Tibial artery (tissue), 4 donors: Measurements from ENCODE around the gene GNB3.

ENCODE experiments used
- DNase-seq, 2 donors: peaks; one replicate each; pipeline ENCODE4 v3.0.0-alpha.2; 2019
- H3K27ac ChIP-seq, 2 donors: fragments of 200-600 bp; sonication (generic) in 1 of 2; 1 replicate in 1 of 2; 2 replicates in 1 of 2; pipeline ENCODE4 v1.5.1; 2018 to 2019; ENCODE audit warnings: mild to moderate bottlenecking in 1 of 2
- H3K27me3 ChIP-seq, 2 donors: fragments of 200-600 bp; sonication (generic) in 1 of 2; one replicate each; pipeline versions ENCODE4 v1.5.1 to v1.6.0; 2016 to 2019
- H3K36me3 ChIP-seq, 3 donors: fragments of 200-600 bp; sonication (generic) in 2 of 3; one replicate each; pipeline ENCODE4 v1.5.1; 2016 to 2019; ENCODE audit warnings: mild to moderate bottlenecking in 2 of 3
- H3K4me1 ChIP-seq, 4 donors: fragments of 200-600 bp; sonication (generic) in 2 of 4; 1 replicate in 3 of 4; 2 replicates in 1 of 4; pipeline ENCODE4 v1.5.1; 2016 to 2019
- H3K4me3 ChIP-seq, 2 donors: fragments of 200-600 bp; sonication (generic) in 1 of 2; 1 replicate in 1 of 2; 2 replicates in 1 of 2; pipeline ENCODE4 v1.5.1; 2018 to 2019; ENCODE audit warnings: mild to moderate bottlenecking in 2 of 2
- H3K9me3 ChIP-seq, 3 donors: fragments of 200-600 bp; sonication (generic) in 1 of 3; one replicate each; pipeline ENCODE4 v1.5.1; 2016 to 2019
- CTCF ChIP-seq, 2 experiments: fragments of 200-600 bp in 1 of 2; fragments of 450-650 bp in 1 of 2; IDR thresholded peaks; one replicate each; pipeline ENCODE4 v1.5.1; 2017 to 2019; ENCODE audit warnings: antibody characterized with exemption in 2 of 2, mild to moderate bottlenecking in 1 of 2, moderate library complexity in 1 of 2
- intact Hi-C: fragments of 100-400 bp; cut with DNase I; formaldehyde crosslinking; loops from one replicate; pipeline ENCODE4 v1.15.0; 2023; ENCODE audit warnings: low total_unique reads

GNB3 gene

DNA sequence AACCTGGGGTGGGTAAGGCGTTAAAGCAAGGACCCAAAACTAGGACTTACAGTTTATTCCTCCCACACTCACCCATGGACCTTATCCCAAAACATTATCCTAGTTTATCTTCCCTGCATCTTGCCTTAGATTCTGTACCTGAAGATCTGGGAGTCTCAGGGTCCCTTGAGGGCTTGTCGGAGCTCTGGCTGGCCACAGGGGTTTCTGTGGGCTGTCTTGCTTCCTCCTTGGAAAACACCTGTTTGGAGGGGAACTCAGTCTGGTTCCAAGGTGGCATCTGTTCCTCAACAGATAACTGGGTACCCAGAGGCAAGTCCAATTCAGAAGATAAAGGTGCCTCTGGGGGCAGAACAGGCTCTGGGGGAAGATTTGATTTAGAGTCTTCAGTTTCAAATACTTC lies 8.7 kb downstream of the GNB3 start:
- H3K27ac ChIP-seq: no peak overlapping the region
- no peak overlapping the region for H3K4me3 ChIP-seq
- peaks cover 0 to 24% (median 21%) of the 10 kb centered on the region in 4 donors for H3K4me1 ChIP-seq
- no peaks in the 10 kb centered on the region for H3K9me3 ChIP-seq
- intact Hi-C loops: no loop called here
- DNase-seq: no peak
- no peak for TF ChIP-seq CTCF (IDR thresholded peaks at IDR 0.05)
- H3K27me3 ChIP-seq: no peaks in the 10 kb centered on the region
- peaks cover 4 to 45% (median 24%) of the 10 kb centered on the region in 3 donors for H3K36me3 ChIP-seq

- no peak for TF ChIP-seq CTCF (IDR thresholded peaks at IDR 0.05)
These were observed 9.3 kb downstream of the GNB3 start for GRCh38 chr12:6849976-6850560.

DNA sequence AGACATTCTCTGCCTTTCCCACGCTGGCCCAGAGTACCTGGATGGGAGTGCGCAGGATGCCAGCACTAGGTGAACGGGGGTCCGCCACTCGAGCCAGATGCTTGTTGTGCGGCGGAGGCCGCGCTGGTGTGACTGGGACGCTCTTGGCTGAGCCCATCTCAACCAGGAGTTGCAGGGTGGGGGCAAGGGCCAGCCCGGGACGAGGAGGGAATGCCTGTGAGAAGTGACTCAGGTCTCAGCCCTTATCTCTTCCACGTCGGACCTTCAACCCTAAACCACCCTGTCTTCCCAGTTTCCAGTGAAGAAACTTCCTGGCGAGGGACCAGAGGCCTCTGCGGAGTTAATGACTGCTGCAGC lies 10.0 kb downstream of the GNB3 start:
- Histone ChIP-seq H3K27me3 (no peaks in the 10 kb centered on the region), H3K27ac (peak overlapping the region; percentile 95 to 99), H3K4me1 (peaks cover 0 to 31% (median 22%) of the 10 kb centered on the region in 4 donors), H3K4me3 (peak overlapping the region; percentile 66 to 69), H3K9me3 (no peaks in the 10 kb centered on the region), H3K36me3 (peaks cover 3 to 37% (median 19%) of the 10 kb centered on the region in 3 donors)
- DNase-seq: peak in 1 of 2 donors; percentile 77
- TF ChIP-seq CTCF (IDR thresholded peaks at IDR 0.05): no peak
- intact Hi-C loops: loop anchor here (5.0 kb wide), 1 partner anchor 238 kb away; no protein-coding TSS in a partner anchor

More at GRCh38 chr12:6849976-6850560, 9.3 kb downstream of the GNB3 start:
- H3K4me3 ChIP-seq: no peak overlapping the region
- H3K9me3 ChIP-seq: no peaks in the 10 kb centered on the region
- peaks cover 2 to 39% (median 21%) of the 10 kb centered on the region in 3 donors for H3K36me3 ChIP-seq
- peaks cover 0 to 30% (median 22%) of the 10 kb centered on the region in 4 donors for H3K4me1 ChIP-seq
- no peaks in the 10 kb centered on the region for H3K27me3 ChIP-seq
- DNase-seq: no peak
- intact Hi-C loops: loop anchor here (5.0 kb wide), 1 partner anchor 238 kb away; no protein-coding TSS in a partner anchor
- H3K27ac ChIP-seq: no peak overlapping the region

GRCh38 chr12:6851153-6851920 lies 10.6 kb downstream of the GNB3 start, which contains the start of gene CDCA3:
CDCA3 (minus strand) TSS chr12:6851286; CDS start chr12:6850952, 334 bp downstream.
- Histone ChIP-seq H3K9me3 (no peaks in the 10 kb centered on the region), H3K36me3 (peaks cover 8 to 37% (median 19%) of the 10 kb centered on the region in 3 donors), H3K4me1 (peaks cover 0 to 31% (median 22%) of the 10 kb centered on the region in 4 donors), H3K27me3 (no peaks in the 10 kb centered on the region), H3K27ac (peak within 1 kb of the TSS; percentile 95 to 99), H3K4me3 (peak within 1 kb of the TSS; percentile 66 to 69)
- intact Hi-C loops: loop anchor here (5.0 kb wide), 1 partner anchor 239 kb away; no protein-coding TSS in a partner anchor
- peak; percentile 98 to 99 for DNase-seq
- peak in 1 of 2 experiments; percentile 18 for TF ChIP-seq CTCF (IDR thresholded peaks at IDR 0.05)

- H3K4me3 ChIP-seq: peak within 1 kb of the TSS; percentile 66 to 69
- peak in 1 of 2 experiments; percentile 12 for TF ChIP-seq CTCF (IDR thresholded peaks at IDR 0.05)
- no peaks in the 10 kb centered on the region for H3K27me3 ChIP-seq
- peaks cover 16 to 37% (median 19%) of the 10 kb centered on the region in 3 donors for H3K36me3 ChIP-seq
- peak within 1 kb of the TSS; percentile 95 to 99 for H3K27ac ChIP-seq
- peak; percentile 99 to 100 for DNase-seq
- intact Hi-C loops: loop anchor here (5.0 kb wide), 1 partner anchor 240 kb away; no protein-coding TSS in a partner anchor
- H3K9me3 ChIP-seq: no peaks in the 10 kb centered on the region
- peaks cover 0 to 31% (median 22%) of the 10 kb centered on the region in 4 donors for H3K4me1 ChIP-seq
These were observed 11.4 kb downstream of the GNB3 start, which contains the start of gene USP5 for GRCh38 chr12:6851921-6852650. USP5 (plus strand) TSS chr12:6852150; CDS start chr12:6852180, 30 bp downstream.
